HG03175 (cell line): ENCODE measurements around the gene BARX2.

Source experiments
- ATAC-seq: cut with Tn5 transposase; IDR thresholded peaks from one replicate; pipeline ENCODE4 v1.9.1; 2021; ENCODE audit warnings: mild to moderate bottlenecking, moderate library complexity; ENCODE audit not compliant: unreplicated experiment

The BARX2 gene

DNA sequence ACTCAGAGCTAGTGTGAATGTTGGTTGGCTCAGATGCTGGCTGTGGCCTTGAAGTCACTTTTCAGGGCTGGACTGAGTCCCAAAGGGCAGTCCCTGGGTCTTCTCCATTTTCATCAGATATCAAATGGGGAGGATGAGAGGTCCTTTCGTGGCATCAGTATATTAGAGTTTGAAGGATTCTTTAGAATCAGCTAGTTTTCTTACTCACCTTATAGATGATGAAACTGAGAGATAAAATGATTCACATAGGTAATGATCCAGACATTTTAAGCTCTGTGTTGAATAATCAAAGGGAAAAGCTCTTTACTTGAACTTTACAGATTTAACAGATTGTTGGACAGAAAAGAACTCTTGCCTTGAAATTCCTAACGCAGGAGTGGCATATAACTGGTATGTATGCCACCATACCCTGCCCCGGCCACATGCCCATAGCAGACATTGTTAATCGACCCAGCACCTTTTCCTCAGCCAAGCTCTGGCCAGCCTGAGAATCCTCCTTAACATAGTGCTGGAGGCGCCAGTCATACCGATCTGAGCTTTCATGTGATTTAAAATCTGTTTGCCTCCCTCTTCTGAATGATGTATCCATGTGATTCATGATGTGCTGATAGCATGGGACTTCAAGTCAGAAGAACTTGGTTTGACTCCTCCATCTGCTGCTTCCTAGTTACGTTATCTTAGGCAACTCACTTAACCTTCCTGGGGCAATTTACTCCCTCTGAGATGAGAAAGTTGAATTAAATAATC is 60.0 kb downstream of the BARX2 start:
- no peak for ATAC-seq

DNA sequence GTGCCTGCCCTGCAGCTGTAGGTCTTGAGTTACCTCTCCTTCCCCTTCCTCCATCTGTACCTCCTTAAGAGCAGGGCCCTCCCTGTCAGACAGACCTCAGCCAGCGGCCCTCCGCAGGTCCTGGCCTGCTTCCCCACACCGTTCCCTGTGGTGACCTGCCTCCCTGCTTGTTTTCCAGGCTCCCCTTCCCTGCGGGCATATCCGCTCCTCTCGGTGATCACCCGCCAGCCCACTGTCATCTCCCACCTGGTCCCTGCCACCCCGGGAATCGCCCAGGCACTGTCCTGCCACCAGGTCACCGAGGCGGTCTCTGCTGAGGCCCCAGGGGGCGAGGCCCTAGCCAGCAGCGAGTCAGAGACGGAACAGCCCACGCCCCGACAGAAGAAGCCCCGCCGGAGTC is 60.9 kb downstream of the BARX2 start:
- ATAC-seq: no peak

DNA sequence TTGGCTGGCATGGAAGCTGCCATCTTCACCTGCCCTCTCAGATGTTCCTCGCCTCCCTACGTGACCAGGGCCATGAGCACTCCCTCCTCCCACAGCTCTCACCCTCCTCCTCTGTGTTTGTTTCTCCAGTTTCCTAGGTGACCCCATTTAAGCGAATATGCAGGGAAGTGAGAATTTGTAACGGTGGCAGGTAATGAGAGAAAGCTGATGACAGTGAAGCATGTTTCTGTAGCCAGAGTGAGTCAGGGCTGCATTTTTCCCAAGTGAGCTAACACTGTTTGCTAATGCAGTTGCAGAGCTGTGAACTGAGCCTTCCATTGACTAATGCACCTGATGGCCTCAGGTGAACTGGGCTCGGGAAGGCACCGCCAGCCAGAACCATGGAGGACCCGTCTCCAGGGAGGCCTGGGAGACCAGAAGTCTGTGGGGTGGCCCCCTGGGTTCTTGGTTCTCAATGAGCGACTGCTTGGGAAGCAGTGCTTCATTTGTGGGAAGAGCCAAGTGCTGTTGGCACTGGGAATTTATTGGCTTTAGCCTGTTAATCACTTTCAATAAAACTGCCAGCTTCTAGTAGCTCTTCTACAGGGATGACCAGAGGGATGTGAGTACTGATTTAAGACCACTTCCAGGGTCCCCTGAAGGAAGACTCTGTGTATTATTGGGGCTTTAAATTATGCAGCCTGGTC is 64.5 kb downstream of the BARX2 start:
- no peak for ATAC-seq

DNA sequence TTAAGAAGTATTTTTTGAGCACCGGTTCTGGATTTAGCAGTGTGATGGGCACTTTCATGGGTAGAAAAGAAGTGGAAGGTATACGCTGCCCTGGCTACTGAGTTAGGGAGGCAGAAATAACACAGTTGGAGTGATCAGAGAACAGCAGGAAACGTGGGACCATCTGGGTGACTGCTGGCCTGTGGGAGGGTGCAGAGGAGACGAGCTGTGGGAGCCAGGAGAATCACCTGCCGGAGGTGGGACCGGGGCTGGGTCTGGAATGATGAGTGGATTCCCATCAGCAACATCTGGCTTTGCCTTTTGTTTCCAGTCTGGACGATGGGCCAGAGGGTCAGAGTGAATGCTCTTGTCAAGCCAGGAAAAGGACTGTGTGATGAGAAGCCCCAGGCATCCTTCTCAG is 66.5 kb downstream of the BARX2 start:
- ATAC-seq: no peak

DNA sequence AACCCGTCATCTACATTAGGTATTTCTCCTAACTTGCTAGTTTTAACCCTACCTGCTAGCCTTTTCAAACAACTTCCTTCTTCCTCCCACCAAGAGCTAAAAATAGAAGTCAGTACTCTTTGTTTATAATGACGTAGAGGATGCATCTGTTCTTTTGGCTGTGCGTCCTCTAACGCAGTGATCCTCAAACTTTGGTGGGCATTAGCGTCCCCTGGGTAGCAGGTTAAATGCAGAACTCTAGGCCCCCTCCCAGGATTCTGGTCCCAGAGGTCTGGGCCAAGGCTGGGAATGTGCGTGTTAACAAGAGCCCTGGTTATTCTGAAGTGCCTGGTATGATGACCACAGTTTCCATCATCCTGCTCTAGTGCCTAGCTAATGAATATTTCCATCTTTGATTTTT is 67.6 kb downstream of the BARX2 start:
- no peak for ATAC-seq

DNA sequence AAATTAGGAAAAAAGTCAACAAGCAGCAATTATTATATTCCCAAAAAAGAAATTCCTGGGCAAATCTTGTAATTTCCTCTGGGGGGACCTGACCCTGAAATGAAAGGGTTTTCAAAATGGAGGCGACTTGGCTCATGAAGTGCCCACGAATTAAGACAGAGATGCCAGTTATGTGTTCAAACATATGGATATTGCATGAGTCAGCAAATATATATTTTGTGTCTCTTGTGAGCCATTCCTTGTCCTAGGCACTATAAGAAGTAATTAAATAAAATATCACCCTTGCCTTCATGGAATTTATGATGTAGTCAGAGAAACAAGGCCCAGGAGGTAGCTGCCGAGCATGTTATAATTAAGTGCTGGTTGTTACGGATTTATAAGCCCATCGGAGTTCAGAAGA is 68.6 kb downstream of the BARX2 start:
- ATAC-seq: no peak

DNA sequence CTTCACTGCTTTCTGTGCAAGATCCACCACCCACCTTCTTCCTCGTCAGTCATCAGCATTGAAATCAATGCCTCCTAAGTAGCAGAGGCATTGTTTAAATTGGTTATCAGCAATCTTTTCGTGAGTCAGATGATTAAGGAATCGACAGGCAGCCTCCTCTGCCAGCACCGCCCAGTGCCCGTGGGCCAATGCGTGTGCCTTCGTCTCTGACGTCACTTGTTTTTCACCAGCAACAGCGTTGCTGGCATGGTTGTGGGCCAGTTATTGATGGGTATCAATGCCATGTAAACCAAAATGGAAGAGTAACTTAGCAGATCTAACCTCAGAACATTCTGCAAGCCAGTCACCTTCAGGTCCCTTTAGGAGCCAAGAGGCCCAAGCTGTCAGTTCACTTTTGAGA is 69.6 kb downstream of the BARX2 start:
- ATAC-seq: no peak

DNA sequence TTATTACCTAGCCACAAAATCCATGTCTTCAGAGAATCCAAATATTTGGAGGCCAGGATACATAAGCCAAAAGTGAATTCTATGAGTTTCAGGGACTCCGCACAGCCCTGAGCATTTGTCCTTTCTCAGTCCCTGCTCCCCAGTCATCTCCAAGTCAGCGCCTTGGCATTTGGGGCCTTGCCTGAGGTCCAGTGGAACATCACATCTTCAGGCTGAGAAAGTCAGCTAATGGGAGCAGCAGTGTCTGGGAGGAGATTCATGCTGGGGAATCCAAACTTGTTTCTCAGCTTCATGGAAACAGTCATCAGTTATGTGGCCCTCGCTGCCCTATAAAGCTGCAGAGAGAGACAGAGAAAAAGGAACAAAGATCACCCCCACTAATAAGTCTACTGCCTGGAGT is 70.9 kb downstream of the BARX2 start:
- no peak for ATAC-seq

DNA sequence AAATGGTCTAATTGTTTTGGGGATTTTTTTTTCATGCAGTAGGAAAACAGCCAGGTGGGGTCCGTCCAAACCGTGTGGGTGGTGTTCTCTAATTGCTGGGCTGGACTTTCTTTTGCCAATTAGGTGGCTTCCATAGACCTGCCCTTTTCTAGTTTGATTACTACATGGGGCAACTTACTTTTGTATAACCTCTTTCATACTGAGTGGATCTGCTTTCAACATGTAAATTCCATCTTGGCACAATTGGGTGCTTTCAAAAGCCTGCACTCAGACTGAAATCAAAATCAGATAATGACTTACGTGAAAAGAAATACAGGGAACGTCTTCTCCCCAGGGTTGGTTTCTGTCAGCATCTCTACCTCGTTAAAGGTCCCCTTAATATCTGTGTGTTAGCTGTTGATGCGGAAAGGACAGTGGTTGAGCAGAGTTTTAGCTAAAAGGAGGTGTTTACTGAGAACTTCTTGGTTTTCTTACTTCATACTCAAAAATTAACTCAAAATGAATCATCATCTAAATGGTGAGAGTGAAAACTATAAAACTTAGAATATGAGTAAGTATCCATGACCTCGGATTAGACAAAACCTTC is 72.1 kb downstream of the BARX2 start:
- no peak for ATAC-seq

DNA sequence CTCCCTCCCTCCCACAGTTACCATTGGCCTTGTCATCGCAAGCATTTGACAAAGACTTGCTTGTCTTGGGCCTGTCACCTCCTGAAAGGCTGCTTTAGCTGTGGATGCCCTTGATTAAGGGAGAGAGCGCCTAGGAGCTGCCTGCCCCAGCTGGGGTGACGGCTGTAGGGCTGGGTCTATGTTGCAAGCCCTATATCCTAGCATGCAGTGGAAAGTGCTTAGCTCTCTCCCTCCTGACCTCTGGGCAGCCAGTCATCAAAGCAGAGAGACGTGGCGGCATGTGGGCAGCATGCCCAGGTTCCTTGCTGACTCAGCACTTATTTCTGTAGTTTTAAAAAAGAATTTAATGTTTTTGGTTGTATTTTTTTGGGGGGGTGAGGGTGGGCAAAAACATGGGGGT is 75.9 kb downstream of the BARX2 start:
- ATAC-seq: no peak

DNA sequence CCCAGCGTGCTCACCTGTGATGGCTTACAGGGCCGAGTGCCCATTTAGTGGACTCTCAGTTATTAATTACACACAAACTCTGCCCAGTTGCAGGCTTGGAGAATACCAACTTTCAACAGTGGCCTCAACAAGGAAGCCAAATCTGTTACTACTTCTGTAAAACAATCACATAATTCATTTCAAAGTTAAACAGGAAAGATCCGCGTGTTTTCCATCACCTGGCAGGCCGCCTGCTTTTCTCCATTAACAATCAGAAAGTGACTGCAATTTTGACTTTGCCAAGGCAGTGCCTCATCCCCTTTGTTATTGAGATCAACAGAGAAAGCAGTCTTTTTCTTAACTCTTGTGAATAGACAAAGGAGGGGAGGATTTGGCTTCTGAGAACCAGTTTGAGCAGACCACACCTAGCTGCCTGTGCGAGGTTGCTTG is 77.7 kb downstream of the BARX2 start:
- ATAC-seq: no peak

DNA sequence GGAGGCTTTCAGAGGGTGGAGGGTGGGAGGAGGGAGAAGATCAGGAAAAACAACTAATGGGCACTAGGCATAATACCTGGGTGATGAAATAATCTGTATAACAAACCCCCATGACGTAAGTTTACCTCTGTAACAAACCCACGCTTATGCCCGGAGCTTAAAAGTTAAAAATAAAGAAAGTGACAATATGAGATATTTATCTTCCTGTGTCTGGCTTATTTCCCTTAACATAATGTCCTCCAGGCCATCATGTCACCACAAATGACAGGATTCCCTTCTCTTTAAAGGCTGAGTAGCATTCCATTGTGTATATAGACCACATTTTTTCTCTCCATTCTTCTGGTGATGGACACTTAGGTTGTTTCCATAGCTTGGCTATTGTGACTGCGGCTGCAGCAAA is 79.5 kb downstream of the BARX2 start:
- ATAC-seq: no peak

DNA sequence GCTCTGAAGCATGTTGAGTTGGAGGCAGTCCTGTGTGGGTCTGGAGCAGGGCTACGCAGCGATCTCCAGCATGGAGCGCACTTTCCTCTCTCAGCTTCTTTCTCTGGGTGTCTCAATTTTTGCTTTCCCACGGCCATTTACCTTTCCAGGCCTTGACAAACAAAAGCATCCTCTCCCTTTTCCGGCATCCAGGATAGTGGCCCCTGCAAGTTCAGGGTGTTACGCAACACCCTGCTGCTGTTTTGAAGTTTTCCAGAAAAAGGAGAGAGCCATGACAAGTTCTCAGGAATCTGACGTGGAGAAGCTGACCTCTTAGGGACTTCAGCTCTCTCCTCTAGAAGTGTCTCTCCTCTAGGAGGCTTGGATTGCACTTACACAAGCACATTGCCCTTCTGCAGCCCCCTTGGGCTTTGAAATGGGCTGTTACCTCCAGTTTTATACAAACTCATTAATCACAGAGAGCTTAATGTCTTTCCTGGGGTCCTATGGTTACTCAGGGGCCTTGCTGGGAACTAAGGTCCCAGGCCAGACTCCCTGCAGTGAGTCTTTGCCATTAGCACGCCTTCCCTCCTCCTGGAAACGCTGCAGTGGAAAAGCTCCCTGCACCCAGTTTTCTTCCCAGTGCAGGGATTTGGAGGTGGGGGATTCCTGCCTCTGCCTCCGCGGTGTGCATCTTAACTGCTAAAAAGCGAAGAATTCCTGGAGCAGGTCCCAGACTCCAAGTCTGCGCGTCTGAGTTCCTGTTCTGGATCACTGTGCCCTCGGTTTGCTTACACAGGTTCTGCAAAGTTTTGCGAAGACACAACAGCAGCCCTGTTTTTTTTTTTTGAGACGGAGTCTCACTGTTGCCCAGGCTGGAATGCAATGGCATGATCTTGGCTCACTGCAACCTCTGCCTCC is 80.4 kb downstream of the BARX2 start:
- ATAC-seq: no peak

DNA sequence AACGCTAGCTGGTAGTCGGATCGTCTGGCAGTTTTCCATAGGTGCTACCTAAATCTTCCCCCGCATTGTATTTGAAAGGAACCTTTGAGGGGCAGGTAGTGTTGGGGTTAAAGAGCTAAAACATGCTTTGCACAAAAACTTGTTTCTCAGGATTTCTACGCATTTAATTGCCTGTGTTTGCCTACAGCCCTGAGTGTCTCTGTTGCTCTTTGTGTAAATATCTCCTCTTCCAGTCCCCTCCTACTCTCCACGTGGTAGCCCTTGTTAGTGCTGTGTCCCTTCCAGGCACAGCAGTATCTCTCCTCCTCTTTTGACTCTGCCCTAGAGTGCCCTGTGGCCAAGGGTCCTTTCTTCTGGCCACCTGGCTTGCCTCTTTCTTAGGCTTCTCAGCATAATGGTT is 81.7 kb downstream of the BARX2 start:
- no peak for ATAC-seq

DNA sequence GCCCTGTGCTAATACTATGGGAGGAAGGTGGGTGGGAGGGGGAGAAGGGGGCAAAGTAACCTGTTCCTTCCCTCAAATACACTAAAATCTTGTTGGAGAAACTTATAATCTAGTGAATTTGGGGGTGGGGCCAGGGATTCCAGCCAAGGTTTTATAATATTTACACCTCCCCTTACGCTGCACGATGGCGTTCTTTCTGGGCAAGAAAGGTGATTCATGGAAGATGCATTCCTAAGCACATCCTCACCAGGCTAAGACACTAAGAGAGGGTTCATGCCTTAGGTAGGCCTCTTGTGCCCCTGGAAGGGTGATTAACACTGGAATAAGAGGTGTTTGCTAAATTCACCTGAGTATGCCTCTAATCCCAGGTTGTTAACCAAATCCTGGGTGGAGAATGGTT is 82.6 kb downstream of the BARX2 start:
- ATAC-seq: no peak

DNA sequence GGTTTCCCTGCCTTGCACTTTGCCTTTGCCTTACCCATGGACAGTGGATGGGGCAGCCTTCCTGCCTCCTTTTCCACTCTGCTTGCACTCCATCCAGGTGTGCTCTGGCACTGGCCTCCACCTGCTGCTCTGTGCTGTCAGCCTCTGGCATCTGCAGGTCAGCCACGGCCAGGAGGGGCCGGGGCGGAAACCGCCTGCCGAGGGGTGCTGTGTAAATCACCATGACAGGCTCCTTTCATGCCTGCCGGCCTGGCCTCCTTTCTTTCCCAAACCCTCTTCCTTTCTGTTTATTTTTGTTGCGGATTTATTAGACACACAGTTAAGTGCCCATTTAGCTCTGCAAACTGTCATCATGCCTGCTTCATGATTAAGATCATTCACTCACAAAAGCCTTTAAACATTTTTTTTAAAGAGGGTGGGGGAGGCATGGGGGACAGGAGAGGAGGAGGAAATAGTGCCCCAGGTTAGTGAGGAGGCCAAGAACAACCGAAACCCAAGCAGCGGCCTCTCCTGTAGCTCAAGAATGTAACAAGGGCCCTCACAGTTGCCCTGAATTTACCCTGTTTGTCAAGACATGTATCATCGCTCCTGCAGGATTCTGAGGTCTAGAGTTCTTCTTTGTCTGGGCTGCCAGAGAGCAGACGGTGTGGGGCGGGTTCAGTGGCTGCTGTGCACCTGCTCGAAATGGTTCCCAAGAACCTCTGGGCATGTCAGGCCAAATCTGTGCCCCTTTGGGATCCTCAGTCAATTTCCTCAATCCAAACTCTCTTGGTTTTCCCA is 83.3 kb downstream of the BARX2 start:
- no peak for ATAC-seq

DNA sequence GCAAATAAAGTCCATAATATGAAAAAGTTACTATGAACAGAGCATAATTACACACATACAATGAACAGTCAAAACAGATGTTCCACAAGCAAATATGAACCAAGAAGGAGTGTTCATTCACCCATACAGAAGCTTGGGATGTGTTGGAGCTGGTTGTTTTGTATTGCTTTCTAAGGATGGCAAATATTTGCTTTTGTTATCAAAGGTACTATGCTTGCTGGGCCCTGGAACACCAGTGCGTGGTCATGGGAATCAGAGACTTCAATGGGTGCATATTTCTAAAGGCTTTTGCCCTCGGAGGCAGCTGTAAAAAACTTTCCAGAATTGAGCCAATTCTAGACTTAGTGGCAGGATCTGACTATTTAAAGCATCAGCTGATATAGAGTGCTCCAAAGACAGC is 85.1 kb downstream of the BARX2 start:
- no peak for ATAC-seq

DNA sequence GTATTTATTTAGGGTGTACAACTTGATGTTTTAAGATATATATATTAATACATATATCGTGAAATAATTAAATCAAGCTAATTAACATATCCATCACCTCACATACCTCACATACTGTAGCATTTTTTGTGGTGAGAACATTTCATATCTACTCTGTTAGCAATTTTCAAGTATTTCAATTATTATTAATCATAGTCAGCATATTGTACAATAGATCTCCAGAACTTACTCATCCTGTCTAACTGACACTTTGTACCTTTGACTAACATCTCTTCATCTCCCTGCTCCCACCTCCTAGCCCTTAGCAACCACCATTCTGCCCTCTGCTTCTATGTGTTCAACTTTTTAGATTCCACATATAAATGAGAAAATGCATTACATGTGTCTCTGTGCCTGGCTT is 108.4 kb downstream of the BARX2 start:
- ATAC-seq: no peak

DNA sequence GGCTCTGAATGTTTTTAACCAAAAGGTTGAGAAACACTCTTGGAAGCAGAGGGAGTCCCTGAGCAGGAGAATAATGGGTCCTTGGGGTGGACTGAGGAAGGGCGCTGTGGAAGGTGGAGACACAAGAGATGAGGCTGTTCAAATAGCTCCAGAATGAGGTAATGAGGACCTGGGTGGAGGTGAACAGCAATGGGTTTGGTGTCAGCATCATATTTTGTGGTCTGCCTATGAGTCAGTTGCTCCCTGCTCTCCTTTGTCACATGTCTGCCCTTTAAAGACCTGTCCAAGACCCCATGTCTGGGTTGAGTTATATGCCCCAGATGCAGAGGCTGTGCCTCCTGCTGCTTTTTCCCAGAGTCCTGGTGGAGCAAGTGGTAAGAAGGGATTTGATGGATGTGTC is 113.6 kb downstream of the BARX2 start:
- ATAC-seq: no peak

DNA sequence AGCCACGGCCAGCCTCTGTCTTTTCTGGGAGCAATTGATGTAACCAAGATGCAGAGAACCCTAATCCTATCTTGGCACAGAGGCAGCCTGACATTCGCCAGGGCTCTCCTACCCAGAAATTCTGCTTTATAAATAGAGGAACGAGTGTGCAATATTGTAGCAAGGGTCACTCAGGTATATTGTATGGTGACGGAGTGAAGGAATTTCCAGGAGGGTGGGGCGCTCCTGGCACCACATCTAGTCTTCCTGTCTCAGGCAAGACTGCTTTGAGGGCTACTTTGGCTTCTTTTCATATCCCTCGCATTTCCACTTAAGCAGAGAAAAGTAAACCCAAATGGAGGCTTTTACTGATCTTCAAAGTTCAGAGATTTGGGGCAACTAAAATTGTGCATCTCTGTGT is 114.4 kb downstream of the BARX2 start:
- no peak for ATAC-seq

DNA sequence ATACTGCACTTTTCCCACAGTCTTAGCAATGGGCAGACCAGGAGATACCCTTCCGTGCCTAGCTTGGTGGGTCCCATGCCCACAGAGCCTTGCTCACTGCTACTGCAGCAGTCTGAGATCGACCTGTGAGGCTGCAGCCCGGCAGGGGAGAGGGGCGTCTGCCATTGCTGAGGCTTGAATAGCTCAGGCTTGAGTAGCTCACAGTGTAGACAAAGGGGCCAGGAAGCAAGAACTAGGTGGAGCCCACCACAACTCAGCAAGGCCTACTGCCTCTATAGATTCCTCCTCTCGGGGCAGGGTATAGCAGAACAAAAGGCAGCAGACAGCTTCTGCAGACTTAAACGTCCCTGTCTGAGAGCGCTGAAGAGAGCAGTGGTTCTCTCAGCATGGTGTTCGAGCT is 118.1 kb downstream of the BARX2 start:
- ATAC-seq: no peak
